Measurements from ENCODE around the gene ALG5.

ALG5 gene

DNA sequence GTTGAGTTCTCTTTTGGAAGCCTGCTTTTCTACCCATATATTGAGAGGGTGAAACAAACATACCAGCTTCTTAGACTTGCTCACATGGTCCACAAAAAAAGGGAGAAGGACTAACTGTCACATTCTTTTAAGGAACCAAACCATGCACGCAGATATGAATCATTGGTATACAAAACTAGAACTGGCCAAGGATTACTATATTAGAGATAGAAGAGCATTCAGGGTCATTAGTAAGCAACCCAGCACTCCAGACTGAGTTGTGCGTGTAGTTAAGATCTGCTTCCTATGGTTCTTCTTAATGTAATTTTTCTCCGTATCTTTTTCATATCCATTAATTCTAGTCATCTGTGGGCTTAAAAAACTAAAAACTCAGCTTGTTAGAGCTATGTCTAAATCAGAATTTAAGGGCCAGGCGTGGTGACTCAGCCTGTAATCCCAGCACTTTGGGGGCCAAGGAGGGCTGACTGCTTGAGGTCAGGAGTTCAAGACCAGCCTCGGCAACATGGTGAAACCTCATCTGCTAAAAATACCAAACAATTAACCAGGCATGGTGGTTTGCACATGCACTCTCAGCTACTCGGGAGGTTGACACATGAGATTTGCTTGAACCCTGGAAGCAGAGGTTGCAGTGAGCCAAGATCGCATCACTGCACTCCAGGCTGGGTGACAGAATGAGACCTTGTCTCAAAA is 19.6 kb downstream of the ALG5 start:
- no peak for DNase-seq (ENCODE audit: low read depth in 1 of 2, low spot score in 1 of 2)

- DNase-seq (ENCODE audit: low read depth in 1 of 2, low spot score in 1 of 2), result no peak
These were observed 24.0 kb downstream of the ALG5 start for GRCh38 chr13:36975172-36975571.

GRCh38 chr13:36973621-36974295 is 25.4 kb downstream of the ALG5 start:
- no peak for DNase-seq (ENCODE audit: low read depth in 1 of 2, low spot score in 1 of 2)

DNA sequence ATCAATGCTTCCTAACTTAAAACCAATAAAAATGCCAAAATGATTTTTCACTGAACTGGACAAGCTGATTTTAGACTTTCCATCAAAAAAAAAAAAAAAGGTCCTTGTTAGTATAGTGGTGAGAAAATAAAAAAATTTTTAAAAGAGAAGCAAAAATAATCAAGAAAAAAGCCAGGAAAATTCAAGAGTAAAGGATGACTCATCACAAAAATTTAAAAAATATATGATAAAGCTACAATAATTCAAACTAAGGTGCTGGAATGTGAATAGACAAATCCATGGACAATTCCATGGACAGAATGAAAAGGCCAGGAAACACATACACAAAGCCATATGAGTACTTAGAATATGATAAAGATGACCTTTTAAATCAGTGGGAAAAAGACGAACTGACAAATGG is 26.1 kb downstream of the ALG5 start:
- no peak for DNase-seq (ENCODE audit: low read depth in 1 of 2, low spot score in 1 of 2)

GRCh38 chr13:36966404-36966803 is 32.7 kb downstream of the ALG5 start:
- DNase-seq (ENCODE audit: low read depth in 1 of 2, low spot score in 1 of 2), result no peak

DNA sequence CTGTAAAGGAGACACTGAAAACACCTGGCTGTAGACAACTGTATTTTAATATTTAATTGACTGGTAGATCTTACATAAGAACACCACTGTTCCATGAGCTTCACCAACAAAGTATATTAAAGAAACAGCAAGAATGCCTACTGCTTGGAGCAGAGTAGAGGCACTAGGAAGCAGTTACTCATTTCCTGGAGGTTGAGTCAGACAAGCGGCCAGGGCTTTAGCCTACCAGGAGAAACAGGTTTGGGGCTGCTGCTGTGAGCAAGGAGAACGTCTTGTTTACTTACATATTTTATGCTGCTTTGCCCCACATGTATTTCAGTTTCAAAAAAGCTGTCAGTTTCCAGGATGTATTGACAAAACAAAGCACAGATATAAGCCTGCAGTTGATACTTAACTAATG is 33.4 kb downstream of the ALG5 start:
- DNase-seq (ENCODE audit: low read depth in 1 of 2, low spot score in 1 of 2), result no peak

- DNase-seq (ENCODE audit: low read depth in 1 of 2, low spot score in 1 of 2), result no peak
These were observed 39.6 kb downstream of the ALG5 start for GRCh38 chr13:36959456-36960116.

GRCh38 chr13:36954542-36954941 is 44.6 kb downstream of the ALG5 start:
- DNase-seq (ENCODE audit: low read depth in 1 of 2, low spot score in 1 of 2), result no peak

DNA sequence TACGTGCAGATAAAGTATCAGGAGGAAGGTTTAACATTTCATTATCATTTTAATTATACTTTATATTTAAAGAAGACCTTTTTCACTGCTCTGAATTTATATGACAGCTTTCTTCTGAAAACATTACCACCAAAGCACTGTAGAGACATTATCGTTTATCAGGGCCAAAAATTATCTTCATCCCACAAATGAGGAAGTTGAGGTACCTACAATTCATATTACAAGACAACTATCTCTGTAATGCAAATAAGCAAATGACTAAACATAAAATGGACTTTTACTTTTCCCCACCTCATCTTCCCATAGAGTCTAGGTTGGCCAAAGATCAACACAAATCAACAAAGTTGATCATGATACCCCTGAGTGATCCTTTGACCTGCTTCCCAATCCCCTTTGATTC is 48.2 kb downstream of the ALG5 start:
- DNase-seq (ENCODE audit: low read depth in 1 of 2, low spot score in 1 of 2), result no peak

DNA sequence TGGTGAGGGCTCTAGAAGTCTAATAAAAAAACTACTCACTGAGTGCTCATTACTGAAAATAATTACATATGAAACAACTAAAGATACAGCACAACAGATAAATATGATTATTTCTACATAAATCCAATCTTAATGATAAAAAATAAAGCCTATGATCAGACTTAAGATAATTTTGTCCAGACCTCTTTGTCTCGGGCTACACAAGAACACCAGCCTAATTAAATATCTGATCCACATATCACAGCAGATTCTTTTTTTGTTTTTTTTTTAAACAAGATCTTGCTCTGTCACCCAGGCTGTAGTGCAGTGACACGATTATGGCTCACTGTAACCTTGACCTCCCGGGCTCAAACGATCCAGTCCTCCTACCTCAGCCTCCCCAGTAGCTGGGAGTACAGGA is 48.8 kb downstream of the ALG5 start:
- DNase-seq (ENCODE audit: low read depth in 1 of 2, low spot score in 1 of 2), result no peak

- DNase-seq (ENCODE audit: low read depth in 1 of 2, low spot score in 1 of 2), result no peak
These were observed 54.1 kb downstream of the ALG5 start for GRCh38 chr13:36945078-36945477.

DNA sequence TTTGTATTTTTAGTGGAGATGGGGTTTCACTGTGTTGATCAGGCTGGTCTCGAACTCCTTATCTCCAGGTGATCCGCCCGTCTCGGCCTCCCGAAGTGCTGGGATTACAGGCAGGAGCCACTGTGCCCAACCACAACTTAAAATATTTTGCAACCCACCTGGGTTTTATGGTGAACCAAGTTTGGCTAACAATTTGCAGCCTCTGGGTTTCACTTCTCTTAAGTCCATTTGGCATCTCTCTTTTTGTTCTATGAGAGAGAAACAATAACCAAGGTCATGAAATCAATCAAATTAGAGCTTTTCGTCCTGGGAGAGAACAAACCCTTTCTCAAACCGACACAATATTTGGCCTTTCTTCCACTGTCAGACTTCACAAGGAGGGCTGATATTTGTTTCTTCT is 73.5 kb downstream of the ALG5 start:
- DNase-seq (ENCODE audit: low read depth in 1 of 2, low spot score in 1 of 2), result no peak

DNA sequence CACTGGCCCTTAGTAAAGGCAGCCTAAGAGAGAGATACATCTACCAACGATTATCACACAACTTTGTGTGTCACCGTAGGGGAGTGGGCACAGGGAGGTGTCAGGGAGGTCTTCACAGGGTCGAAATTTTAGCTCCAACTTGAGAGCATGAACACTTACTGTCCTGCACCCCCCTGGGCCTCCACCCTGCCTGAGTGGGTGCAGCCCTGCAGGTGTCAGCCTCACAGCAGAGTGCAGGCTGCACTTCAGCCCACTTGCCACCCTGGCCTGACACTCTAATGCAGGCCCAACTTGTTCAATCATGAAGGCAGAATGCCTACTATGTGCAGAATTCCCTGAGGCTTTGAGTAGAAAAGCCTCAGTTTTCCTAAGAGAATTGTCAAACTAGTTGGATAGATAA is 75.1 kb downstream of the ALG5 start:
- no peak for DNase-seq (ENCODE audit: low read depth in 1 of 2, low spot score in 1 of 2)

DNA sequence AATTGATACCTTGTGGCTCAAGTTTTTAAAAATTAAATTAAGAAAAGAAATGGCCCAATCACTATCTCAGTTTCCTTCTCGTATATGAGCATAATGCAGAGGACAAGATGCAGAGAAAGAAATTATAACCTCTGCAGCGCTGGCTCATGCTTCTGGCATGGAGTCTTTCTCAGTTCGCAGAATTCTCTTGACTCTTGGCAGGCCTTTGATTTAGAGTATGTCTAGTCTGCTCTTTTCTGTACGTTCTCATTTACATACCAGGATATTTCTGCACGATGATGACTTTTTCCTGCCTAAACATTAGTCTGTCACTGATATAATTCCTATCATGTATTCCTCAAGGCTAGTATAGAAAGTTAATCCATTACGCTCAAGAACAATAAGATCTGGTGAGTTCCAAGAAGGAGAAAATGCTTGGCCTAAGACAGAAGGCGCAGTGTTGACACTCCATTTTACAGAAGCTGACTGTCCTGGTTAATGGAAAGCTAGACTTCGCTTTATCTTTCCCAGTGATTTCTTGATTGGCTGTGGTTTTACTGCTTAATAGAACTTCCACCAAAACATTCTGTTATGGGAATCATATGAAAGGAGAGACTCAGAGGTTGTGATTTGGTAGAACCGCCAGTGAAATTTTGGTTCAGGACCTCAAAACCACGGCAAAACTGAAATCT is 77.4 kb downstream of the ALG5 start:
- no peak for DNase-seq (ENCODE audit: low read depth in 1 of 2, low spot score in 1 of 2)

DNA sequence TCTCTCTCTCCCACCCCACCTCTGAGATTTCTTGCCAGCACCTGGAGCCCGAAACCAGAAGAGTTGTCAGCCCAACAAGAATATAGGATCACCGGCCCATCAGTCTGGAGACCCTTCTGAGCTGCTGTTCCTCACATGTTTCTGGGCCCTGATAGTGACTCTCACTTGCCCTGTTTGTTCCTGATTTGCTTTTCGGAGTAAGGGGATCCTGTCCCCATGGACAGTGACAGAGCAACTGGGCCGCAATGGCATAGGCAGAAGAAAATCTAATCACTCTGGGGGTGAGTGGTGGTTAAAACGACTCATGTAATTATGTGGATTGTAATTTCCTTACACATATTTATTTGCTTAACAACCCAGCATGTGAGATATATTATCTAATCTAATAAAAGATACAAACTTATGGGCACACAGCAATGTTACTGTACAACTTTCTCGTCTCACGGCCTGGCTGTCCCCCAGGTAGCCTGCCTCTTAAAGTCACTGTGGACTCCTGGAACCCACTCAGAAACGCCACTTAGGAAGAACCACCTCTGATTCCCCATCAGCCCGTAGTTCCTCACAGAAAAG is 78.4 kb downstream of the ALG5 start:
- no peak for DNase-seq (ENCODE audit: low read depth in 1 of 2, low spot score in 1 of 2)

GRCh38 chr13:36919833-36920615 is 79.1 kb downstream of the ALG5 start, which contains the start of gene SMAD9:
TSS of gene SMAD9 (minus strand) at chr13:36920238. CDS start at chr13:36879689, 40,549 bp downstream.
- DNase-seq (ENCODE audit: low read depth in 1 of 2, low spot score in 1 of 2), result no peak

GRCh38 chr13:36919171-36919832 is 79.8 kb downstream of the ALG5 start:
- no peak for DNase-seq (ENCODE audit: low read depth in 1 of 2, low spot score in 1 of 2)

- DNase-seq (ENCODE audit: low read depth in 1 of 2, low spot score in 1 of 2), result no peak
These were observed 80.7 kb downstream of the ALG5 start for GRCh38 chr13:36918246-36919131.

DNA sequence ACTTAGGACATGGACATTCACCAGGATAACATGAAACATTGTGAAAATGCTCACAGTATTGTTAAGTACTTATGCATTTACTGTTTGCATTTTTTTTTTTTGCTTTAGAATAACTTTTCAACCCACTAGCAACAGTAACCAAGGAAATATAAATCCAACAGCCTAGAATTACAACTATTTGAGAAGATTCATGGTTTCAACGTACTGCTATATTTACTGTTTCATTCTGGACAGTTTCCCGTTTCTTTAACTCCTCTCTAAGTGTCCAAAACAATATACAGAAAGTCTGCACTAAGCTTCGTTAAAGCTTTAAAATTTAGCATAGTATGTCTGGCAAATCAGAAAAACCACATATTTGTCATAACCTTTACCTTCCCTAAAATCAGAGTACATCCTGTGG is 81.8 kb downstream of the ALG5 start:
- DNase-seq (ENCODE audit: low read depth in 1 of 2, low spot score in 1 of 2), result no peak

All from activated CD4-positive, alpha-beta T cell treated with anti-CD3 and anti-CD28 coated beads, Interleukin-2, amount 50 U/mL, for 24 hours (primary cell).